NK-92 treated with Interleukin-12 subunit alpha and Interleukin-12 subunit beta, amount 100 ng/mL, for 24 hours (cell line): Measurements from ENCODE around the gene SLC25A26.

ENCODE experiments used
- DNase-seq: peaks from one replicate; lab custom pipeline; 2025; lab: John Stamatoyannopoulos, UW

SLC25A26 gene

DNA sequence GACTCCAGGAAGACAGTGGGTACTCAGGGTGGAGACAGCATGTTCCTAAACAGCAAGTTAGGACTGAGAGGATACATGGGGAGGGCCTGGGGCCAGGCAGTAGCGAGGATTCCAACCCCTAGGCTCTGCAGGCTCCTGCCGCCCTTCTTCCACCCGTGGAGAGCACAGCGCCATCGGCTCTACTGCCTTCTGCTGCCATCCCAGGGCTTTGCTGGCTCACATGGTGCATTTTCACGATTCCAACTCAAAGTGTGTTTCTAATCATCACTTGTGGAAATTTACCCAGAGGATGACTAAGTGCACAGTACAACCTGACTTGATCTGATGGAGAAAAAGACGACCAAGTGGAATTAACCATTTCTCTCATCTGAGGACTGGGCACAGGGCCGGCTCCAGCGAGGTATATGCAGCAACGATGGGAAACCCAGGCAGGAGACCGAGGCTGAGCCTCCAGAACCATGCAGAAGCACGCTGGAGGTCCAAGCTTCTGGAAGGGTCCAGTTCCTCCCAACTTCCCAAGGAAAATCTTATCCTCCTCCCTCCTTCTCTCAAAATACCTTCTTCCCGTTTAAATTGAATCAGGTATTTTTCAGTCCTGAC, 175.5 kb downstream of the SLC25A26 start:
- no peak for DNase-seq

DNA sequence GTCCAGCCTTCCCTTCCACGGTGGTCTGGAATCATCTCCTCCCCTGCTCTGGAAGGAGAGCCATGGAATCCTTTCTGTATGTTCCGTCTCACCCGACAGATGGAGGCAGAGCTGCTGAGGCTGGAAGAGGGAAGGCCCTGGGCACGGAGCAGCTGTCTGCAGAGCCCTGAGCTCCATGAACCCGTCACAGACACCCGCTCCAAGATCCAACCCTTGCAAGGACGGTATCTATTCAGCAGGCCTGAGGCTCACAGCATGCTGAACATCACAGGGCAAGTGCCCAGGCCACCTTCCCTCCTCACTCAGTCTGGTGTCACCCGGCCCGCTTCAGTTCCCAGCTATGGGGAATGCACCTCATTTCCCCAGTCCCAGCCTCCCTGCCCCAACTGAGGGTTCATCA, 176.1 kb downstream of the SLC25A26 start:
- DNase-seq: no peak

DNA sequence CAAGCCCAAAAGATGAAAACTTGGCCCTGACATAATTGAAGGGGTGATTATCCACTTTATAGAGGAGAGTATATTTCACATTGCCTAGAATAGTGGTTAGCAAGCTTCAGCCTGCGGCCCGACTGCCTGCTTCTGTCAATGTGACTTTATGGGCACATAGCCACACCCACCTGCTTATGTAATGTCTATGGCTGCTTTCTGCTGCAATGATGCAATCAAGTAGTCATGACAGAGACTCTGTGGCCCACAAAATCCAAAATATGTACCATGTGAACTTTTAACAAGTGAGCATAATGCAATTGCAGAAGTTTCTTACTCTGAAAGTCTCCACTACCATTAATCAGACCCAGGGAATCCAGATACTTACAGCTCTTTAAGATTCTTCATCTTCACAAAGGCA, 176.9 kb downstream of the SLC25A26 start:
- DNase-seq: no peak

DNA sequence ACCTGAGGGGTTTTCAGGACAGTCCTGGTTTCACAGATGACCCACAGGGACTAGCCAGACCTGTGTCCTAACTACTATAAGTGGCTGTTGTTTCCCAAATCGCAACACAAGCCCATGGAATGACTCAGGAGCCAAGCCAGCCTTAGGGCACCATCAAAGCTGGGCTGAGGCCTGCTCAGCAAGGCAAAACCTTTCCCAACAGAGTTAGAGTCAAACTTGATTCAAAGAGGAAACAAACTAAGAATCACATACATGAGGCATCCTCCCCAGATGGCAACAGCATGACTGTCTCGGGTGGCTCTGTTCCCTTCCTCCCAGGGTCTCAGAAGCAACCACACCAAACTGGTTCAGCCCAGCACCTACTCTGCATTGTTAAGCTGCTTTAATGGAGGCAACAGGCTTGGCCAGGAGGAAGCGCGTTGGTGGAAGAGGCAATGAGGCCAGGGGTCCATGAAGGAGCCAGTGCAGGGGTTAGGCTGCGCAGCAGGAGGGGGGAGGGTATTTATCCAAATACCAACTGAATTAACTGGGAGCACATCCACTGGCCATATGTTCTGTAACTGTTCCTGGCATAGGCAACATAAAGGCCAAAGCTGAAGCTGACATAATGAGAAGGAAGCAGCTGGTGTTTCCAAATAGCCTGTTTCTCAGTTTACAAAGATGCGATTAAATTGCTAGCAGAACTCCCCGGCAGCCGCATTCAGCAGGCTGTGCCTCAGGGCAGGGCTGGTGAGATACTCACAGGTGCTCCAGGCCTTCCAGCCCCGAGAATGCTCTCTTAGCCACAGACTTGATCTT, 177.6 kb downstream of the SLC25A26 start:
- DNase-seq: no peak

DNA sequence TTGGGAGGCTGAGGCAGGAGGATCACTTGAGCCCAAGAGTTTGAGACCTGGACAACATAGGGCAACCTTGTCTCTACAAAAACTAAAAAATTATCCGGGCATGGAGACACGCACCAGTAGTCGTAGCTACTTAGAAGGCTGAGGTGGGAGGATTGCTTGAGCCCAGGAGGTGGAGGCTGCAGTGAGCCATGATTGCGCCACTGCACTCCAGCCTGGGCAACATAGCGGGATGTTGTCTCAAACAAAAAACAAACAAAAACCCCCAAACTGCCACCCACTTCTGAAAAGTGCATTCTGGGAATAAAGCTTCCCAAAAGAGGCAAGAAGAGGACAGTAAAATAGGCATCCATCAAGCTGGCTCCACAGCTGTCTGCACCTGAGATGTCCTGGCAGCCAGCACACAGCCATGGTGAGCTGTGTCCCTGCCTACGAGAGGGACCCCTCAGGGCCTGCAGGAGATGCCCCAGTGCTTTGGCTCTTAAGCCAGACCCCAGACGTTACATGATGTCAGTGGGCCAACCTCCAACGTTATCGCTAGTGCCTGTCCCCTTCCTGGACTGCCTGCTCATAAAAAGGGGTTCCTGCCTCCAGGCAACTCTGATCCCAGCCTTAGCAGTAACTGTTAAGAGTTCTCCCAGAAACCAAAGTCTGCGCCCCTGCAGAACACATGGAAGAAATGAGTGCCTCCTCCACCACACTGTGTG, 178.9 kb downstream of the SLC25A26 start:
- DNase-seq: no peak

DNA sequence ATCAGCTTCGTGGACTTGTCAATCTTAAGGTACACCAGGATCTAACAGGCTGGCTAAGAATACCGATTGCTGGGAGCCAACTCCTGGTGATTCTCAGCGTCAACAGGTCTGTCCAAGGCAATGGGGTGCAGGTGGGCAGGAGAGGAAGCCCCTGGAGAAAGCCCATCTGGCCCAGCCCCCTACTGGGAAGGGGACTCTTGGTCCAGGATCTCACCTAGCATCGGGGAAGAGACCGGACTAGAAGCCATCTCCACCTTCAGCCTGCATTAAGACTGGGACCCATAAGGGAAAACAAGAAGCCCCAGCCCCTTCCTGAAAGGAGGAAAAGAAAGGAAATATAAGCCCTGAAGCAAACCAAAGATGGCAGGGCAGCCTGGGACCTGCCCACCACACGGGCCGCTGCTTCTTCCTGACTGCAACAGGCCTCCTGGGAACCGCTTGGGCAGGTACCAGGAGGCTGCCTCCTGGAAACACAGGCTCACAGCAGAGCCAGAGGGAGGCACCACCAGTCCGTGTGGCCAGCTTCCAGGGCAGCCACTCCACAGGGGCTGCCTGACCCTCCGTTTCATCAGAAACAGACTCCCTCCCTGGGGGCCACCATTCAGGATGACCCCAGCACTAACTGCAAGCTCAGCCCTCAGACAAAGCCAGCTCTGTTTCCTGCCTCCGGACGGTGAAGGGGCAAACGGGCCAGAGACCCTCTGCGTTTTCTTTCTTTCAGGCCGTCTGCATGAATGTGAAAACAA, 179.8 kb downstream of the SLC25A26 start:
- no peak for DNase-seq

DNA sequence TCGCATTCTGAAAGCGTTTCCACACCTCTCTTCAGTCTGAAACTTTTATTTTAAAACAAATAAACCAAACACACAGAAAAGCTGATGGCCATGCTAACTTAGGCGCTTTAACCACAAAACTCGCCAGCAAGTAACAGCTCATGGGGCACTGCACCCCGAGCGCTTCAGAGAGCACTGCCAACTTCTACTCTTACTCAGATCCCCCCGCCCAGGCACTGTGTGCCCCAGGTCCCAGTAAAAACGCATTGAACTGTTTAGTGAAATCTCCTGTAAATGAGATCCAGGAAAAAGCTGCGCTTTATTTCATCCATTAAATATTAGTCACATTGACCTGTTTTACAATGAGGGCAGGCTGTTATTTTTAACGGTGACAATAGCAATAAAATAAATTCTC, 180.4 kb downstream of the SLC25A26 start:
- no peak for DNase-seq

DNA sequence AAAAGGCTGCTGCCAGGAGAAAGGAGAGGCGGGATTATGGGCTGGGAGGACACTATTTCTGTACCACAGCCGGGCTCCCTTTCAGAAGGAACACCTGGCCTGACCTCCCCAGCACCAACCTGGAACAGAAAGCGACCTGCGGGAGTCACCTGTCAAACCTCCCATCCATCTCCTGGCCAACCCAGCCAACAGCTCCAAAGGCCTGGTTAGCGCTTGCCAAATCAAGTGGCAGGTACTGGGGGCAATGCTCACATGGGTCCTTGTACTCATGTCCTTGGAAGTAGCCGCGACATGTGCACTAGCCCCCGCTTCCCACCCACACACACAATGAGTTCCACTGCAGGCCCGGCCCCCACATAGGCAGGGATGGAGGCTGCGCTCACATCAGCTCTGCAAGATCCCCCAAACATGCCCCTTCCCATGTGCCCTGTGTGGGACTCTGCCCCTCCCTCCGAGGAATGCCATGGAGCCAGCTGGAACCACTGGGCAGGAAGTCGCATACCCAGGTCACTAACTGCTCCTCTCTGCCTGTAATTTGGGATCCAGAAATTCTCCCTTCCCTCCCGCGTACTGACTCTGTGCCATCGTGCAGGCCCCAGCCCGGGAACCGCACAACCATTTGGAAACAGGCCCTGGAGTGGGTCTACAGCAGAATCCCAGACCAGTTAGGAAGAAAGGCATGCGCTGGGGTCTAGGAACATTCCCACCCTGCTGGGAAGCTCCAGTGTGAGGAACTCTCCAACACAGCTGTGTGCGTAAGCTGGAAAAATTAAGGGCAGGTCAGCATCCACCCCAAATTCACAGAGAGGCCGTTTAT, 181.1 kb downstream of the SLC25A26 start:
- DNase-seq: no peak

DNA sequence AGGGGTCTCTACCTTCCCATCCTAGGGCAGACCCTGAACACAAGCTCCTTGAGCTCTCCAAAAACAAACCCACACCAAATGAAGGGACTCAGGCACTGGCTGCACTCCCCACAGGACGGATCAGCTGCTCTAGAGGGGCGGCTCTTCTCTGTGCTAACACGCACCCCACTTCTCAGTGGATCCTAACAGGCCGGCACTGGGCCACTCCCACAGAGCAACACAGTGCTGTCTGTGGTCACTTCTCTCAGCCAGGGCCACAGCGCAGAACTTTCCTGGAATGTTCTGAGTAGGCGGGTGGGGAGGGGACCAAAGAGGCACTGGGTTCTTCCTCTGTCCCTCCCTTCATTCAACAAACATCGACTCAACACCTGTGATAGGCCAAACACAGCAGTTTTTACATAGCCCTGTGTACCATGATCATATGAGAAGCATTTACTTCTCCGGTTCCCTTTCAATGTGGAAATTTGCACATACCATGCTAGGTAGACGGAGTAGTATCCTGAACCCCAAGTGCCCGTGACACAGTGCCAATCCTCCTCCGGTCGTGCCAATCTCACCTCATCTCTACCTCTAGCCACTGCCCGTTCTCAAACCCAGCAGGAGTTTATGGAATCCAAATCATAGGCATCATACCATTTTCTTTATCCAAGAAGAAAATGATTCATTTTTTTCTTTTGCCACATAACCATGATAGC, 181.9 kb downstream of the SLC25A26 start:
- no peak for DNase-seq

DNA sequence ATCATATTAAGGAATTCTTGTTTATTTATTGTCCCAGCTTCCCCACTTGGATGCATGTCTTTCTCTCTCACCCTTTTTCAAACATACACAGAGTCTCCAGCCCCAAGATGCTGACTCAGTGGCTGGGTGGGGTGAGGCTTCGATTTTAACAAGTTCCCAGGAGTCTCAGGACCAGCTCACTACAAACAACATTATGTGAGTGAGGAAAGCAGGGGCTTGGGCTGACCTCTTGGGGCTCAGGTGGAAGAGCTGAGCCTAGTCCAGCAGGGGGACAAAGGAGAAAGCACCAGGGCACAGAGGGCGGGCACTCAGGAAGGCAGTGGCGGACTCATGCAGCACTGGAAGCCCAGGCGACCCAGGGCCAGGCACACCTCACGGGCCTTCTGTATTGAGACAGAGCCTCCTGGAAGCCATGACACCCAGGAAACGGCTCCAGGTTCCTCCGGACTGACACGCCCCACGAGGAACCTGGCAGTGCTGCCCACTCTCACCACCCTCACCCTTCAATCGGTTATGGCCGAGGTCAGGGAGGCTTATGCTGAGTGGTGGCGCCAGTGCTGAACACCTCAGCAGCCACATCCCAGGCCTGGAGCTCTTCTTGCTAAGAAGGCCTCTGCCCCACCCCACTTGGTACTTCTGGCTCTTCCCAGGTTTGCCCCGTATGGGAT, 182.7 kb downstream of the SLC25A26 start:
- DNase-seq: no peak

DNA sequence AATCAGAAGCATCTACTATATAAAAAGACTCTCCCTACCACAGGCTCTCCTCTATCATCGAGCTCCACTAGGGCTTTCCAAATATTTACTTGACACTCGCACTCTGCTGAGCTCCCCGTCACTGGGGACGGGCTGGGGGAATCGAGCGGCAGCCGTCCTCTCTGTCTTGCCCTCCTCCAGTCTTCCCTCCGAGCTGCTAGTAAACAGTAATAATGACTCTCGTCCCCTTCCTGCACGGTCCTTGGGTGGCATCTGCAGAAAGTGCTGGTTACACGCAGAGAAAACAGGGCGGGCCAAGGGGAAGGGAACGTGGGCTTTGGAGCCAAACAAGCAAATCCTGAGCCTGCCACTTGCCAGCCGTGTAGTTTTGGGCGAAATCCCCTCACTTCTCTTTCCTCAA, 183.4 kb downstream of the SLC25A26 start:
- no peak for DNase-seq

DNA sequence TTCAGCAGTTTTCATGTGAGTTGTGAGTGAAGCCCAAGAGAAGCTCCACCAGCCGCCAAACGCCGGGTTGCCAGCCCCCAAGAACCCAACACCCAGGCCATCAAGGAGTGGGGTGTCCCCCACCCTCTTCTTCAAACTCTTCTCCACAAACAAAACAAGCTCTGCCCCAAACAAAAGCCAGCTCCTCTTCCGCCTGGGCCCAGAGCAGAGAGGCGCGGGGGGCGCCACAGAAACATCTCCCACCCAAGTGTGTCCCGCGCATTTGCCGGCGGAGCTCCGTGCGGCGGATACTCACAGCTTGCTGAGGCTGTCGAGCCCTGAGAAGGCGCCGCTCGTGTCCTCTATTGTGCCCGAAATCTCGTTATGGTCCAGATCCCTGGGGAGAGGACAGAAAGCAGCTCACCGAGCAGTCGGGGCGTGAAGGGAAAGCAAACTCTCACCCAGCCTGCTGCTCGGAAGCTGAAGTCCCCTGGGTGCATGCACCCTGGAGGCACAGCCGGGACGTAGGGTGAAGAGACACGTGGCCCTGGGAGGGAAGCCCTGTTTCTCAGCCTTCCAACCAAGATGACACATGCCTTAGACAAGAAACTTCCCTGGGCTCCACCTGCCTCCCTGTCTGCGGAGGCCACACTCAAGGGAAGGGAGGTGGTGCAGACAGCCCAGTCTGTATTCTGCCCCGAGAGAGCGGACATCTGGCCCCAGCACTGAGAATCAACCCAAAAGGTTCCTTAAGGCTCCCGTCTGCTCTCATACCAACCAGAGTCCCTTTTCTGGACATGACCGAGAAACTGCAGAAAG, 184.3 kb downstream of the SLC25A26 start:
- no peak for DNase-seq

DNA sequence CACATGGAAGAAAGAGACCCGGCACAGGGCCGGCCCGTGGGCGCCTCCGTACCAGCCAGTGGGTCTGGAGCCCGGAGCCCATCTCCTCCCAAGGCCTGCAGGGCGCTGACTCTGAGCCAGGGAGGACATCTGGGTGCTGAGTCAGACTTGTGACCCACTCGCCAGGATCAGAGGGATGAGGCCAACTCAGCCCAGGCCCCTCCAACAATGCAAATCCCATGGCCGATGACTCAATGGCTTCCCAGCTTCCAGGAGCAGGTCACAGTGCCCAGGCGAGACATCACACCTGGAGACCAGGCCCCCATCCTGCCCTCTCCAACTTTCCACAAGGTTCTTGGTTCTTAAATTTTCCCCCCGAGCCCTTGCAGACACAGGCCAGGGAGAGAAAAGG, 184.9 kb downstream of the SLC25A26 start:
- no peak for DNase-seq

DNA sequence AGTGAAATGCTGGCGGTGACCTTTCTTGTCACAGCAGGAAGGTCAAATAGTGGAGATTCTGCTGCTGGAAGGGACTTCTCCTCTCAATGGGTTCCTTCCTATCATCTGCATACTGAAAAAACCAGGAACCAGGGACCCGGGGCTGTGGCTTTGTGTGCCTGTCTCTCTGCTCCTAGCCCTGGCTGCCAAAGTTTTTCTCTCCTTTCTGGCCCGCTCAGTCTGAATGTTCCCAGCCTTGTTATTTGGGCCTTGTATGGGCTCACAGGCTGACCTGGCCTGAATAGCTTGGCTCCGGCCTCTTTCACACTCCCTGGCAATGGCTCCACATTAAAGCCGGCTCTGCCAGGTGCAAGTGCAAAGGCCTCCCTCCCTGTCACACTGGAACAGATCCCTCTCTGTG, 185.4 kb downstream of the SLC25A26 start:
- DNase-seq: no peak

DNA sequence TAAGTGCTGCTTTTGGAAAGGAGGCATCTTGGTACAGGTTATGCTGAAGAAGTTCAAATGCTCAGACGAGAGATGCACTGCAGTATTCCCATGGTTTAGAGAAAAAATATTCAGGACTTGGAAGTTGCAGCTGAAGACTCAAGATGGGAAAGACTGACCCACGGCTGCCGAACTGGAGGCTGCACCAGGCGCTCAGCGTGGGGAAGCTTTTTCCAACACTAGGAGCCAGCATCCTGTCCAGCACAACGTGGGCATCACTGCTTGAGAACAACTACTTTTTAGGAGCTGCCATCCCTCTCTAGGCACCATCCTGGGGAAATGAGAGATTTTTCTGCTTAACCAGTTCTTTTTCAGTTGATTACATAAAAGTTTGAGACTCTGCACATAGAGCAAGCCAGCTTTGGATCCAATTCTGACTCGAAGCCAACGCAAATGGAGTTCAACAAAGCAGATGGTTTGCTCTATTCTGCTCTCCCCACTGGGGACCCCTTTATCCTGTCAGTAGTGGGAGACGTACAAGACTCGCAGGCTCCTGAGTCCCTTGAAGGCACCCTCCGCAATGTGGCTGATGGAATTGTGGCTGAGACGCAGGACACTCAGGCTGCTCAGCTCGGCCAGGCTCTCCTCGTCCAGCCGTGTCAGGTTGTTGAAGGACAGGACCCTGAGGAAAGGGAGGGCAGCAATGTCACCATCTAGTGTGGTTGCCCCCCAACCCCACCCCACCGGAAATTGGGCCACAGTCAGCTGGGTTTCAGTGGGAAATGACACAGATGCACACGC, 186.2 kb downstream of the SLC25A26 start:
- DNase-seq: no peak

DNA sequence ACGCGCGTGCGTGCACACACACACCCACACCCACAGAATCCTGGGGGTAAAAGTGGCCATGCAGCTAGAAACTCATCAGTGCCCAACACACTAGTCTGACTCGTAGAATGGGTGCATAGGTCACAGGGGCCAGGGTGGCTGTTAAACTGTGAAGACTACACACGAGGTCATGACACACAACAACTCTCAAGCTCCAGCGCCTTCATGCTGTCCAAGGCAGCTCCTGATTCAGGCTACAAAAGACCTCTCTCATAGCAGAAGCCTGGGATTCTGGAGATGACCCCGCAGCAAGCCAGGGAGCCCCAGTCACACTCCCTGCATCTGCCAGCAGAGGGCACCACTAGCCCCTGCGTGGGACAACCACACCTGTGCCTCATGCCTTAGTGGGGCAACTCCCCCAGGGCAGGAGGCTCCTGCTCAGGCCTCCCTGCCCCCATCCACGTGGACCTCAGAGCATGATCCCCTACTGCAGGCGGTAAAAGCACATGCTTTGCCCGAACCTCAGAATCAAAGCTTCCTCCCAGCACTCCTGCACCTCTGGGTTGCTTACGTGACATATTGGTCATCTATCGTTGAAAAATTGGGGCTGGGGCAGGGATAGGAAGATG, 186.9 kb downstream of the SLC25A26 start:
- DNase-seq: peak; percentile 41

DNA sequence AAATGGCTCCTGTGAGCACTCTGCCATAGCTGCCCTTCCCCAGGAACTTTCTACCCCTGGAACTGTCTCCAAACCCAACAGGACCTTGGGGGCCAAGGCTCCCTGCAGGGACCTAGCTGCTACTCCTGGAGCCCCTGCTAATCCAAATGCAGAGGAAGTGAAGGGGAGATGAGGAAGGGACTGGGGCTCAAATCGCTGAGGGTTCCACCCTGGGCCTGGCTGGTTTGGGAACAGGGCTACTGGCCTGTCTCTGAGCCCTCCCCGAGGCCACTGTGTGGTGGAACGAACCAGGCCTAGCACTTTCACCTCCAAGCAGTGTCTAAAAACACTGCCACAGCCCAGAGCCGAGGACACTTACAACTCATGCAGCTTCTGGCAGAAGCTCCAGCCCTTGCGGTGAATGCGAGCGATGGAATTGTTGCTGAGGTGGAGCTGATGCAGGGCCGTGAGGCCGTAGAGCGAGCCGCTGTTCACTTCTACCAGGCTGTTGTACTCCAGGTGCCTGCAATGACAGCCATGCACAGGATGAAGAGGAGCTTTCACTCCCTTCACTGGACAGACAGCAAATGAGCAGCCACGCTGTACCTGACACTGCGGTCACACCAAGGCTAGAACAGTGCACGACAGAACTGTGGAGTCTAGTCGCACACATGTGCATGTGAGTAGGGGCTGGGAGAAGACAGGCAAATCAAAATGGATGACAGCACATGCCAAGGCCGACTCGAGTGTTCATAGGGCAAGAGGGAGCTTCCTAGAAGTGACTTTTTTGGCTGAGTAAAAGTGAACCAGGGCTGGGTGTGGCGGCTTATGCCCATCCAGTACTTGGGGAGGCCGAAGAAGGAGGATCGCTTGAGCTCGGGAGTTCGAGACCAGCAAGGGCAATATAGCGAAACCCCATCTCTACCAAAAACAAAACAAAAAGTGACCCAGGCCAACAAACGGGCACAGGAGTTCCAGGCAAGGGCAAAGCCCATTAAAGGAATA, 189.3 kb downstream of the SLC25A26 start:
- no peak for DNase-seq
